ENCODE results near the gene UQCRQ.

DNA sequence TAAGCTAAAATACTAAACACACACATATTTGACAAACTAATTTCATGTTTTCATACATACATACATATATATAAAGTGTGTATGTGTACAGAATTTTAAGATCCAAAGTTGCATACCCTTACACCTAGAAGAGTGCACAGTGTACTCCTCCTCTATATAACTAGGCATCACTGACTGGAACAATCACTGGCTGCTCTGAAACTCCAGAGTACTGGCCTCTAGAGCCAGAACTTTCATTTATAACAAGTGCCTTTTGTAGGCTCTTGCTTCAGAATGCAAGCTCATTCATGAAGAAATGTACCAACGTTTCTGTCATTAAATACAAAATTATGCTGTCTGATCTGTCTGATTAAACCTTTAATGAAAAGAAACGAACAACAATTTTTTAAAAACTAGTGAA, 11.0 kb downstream of the UQCRQ start:
- TF ChIP-seq, protein P1, sequence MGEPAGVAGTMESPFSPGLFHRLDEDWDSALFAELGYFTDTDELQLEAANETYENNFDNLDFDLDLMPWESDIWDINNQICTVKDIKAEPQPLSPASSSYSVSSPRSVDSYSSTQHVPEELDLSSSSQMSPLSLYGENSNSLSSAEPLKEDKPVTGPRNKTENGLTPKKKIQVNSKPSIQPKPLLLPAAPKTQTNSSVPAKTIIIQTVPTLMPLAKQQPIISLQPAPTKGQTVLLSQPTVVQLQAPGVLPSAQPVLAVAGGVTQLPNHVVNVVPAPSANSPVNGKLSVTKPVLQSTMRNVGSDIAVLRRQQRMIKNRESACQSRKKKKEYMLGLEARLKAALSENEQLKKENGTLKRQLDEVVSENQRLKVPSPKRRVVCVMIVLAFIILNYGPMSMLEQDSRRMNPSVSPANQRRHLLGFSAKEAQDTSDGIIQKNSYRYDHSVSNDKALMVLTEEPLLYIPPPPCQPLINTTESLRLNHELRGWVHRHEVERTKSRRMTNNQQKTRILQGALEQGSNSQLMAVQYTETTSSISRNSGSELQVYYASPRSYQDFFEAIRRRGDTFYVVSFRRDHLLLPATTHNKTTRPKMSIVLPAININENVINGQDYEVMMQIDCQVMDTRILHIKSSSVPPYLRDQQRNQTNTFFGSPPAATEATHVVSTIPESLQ (CRISPR knock-in tag; conservative IDR thresholded peaks at IDR 0.05) = no peak
- TF ChIP-seq POLR2AphosphoS5 (IDR thresholded peaks at IDR 0.05; ENCODE audit: low read depth, low read length) (no peak), HOXA9 (CRISPR knock-in tag; IDR thresholded peaks at IDR 0.05; ENCODE audit: borderline replicate concordance) (no peak), CBX2 (IDR thresholded peaks at IDR 0.05; ENCODE audit: low read depth, low read length) (no peak), CBX2 (CRISPR knock-in tag; IDR thresholded peaks at IDR 0.05; ENCODE audit: low read depth) (no peak), FOXM1 (CRISPR knock-in tag; IDR thresholded peaks at IDR 0.05) (no peak), KAT7 (CRISPR knock-in tag; IDR thresholded peaks at IDR 0.05; ENCODE audit: borderline replicate concordance) (no peak), TBX3 (IDR thresholded peaks at IDR 0.05; ENCODE audit: borderline replicate concordance) (no peak), ZNF235 (CRISPR knock-in tag; IDR thresholded peaks at IDR 0.05; ENCODE audit: borderline replicate concordance) (no peak), CBFB (CRISPR knock-in tag; IDR thresholded peaks at IDR 0.05) (no peak)
- TF ChIP-seq, protein P2, sequence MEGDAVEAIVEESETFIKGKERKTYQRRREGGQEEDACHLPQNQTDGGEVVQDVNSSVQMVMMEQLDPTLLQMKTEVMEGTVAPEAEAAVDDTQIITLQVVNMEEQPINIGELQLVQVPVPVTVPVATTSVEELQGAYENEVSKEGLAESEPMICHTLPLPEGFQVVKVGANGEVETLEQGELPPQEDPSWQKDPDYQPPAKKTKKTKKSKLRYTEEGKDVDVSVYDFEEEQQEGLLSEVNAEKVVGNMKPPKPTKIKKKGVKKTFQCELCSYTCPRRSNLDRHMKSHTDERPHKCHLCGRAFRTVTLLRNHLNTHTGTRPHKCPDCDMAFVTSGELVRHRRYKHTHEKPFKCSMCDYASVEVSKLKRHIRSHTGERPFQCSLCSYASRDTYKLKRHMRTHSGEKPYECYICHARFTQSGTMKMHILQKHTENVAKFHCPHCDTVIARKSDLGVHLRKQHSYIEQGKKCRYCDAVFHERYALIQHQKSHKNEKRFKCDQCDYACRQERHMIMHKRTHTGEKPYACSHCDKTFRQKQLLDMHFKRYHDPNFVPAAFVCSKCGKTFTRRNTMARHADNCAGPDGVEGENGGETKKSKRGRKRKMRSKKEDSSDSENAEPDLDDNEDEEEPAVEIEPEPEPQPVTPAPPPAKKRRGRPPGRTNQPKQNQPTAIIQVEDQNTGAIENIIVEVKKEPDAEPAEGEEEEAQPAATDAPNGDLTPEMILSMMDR (CRISPR knock-in tag; IDR thresholded peaks at IDR 0.05) = no peak
- TF ChIP-seq, protein P3, sequence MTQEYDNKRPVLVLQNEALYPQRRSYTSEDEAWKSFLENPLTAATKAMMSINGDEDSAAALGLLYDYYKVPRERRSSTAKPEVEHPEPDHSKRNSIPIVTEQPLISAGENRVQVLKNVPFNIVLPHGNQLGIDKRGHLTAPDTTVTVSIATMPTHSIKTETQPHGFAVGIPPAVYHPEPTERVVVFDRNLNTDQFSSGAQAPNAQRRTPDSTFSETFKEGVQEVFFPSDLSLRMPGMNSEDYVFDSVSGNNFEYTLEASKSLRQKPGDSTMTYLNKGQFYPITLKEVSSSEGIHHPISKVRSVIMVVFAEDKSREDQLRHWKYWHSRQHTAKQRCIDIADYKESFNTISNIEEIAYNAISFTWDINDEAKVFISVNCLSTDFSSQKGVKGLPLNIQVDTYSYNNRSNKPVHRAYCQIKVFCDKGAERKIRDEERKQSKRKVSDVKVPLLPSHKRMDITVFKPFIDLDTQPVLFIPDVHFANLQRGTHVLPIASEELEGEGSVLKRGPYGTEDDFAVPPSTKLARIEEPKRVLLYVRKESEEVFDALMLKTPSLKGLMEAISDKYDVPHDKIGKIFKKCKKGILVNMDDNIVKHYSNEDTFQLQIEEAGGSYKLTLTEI (CRISPR knock-in tag; conservative IDR thresholded peaks at IDR 0.05) = no peak
- TF ChIP-seq, protein P4, sequence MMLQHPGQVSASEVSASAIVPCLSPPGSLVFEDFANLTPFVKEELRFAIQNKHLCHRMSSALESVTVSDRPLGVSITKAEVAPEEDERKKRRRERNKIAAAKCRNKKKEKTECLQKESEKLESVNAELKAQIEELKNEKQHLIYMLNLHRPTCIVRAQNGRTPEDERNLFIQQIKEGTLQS (CRISPR knock-in tag; IDR thresholded peaks at IDR 0.05) = no peak
